Right lobe of liver (tissue), 4 donors: ENCODE results near the gene PHF21B.

Experiments
- CTCF ChIP-seq, 4 donors: fragments of 200-600 bp in 3 of 4; fragments of 450-650 bp in 1 of 4; IDR thresholded peaks; one replicate each; pipeline versions ENCODE4 v1.5.1 to v1.8.0; 2016 to 2022; ENCODE audit warnings: antibody characterized with exemption in 4 of 4, mild to moderate bottlenecking in 2 of 4
- POLR2A ChIP-seq: fragments of 450-650 bp; IDR thresholded peaks from one replicate; pipeline ENCODE4 v1.6.1; 2017; ENCODE audit warnings: antibody characterized with exemption, mild to moderate bottlenecking
- donor health status: DM: no; HTN: no; CAD: no.
- donor health status: DM: no; HTN: no; CAD: no.
- donor health status: DM: no; HTN: yes; CAD: no.

DNA sequence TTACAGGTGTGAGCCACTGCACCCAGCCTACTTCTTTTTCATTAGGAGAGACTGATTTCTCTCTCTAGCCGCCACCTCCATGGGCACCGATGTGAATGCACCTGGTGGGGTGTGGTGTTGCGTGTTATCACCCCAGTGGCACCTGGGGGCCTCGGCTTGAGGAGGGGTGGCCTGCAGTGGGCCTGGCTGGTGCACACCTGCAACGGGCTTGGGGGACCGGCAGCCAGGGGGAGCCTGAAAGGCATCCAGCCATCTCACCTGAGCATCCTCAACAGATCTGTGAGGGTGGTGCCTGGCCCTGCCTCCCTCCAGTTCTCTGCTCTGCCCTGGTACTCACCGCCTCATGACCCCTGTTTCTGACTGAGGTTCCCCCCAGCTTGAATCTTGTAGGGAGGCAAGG is 148.6 kb downstream of the PHF21B start:
- TF ChIP-seq CTCF (IDR thresholded peaks at IDR 0.05), result no peak
- no peak for TF ChIP-seq POLR2A
